T-cell (primary cell): Measurements from ENCODE around the gene MEST. TPM values are rescaled to one million over a fixed set of nuclear protein-coding genes. Genes with fewer than 3 reads are reported as not detected.

ENCODE experiments used
- ATAC-seq, 4 experiments: fragments of 200-7000 bp in 3 of 4; fragments of 150-1000 bp in 1 of 4; cut with Tn5 transposase; replicated peaks in 1 of 4; 1 replicate in 3 of 4; 2 replicates in 1 of 4; pipeline ENCODE4 v1.10.0; 2021; ENCODE audit warnings: moderate library complexity in 3 of 4, mild to moderate bottlenecking in 2 of 4, moderate number of reproducible peaks in 1 of 4
- CTCF ChIA-PET, 2 donors: fragments of 300-600 bp; sonication (Branson Sonifier 250); formaldehyde crosslinking; loops; one replicate each; lab custom pipeline; 2022; ENCODE audit warnings: antibody characterized with exemption in 2 of 2; lab: Charles Lee
- POLR2A ChIA-PET, 2 donors: fragments of 300-600 bp; sonication (Branson Sonifier 250); formaldehyde crosslinking; loops; one replicate each; lab custom pipeline; 2022; ENCODE audit warnings: antibody characterized with exemption in 2 of 2; lab: Charles Lee
- DNase-seq, 35 experiments: peaks; one replicate each; pipeline versions ENCODE4 v3.0.0 to v3.0.0-alpha.2; 2013 to 2023
- H3K27ac ChIP-seq: one replicate; pipeline ENCODE4 v1.5.1; 2013; ENCODE audit warnings: low read length
- H3K27me3 ChIP-seq, 2 experiments: replicated peaks in 1 of 2; 1 replicate in 1 of 2; 2 replicates in 1 of 2; pipeline versions ENCODE4 v1.6.1 to v1.7.0; 2013; ENCODE audit warnings: low read length in 1 of 2, mixed read lengths in 1 of 2; ENCODE audit not compliant: control insufficient read depth in 2 of 2, insufficient read depth in 2 of 2; ENCODE audit errors: extremely low read depth in 1 of 2
- H3K36me3 ChIP-seq, 2 donors: 1 replicate in 1 of 2; 2 replicates in 1 of 2; pipeline versions ENCODE4 v1.6.1 to v1.7.0; 2013; ENCODE audit warnings: low read length in 1 of 2; ENCODE audit not compliant: control insufficient read depth in 2 of 2, insufficient read depth in 1 of 2; ENCODE audit errors: extremely low read depth in 1 of 2
- H3K4me1 ChIP-seq, 2 experiments: 1 replicate in 1 of 2; 2 replicates in 1 of 2; pipeline versions ENCODE4 v1.6.1 to v1.7.0; 2013; ENCODE audit warnings: low read length in 2 of 2, mixed read lengths in 1 of 2; ENCODE audit not compliant: insufficient read depth in 2 of 2, control insufficient read depth in 1 of 2; ENCODE audit errors: extremely low read depth in 1 of 2
- H3K4me3 ChIP-seq, 2 donors: 1 replicate in 1 of 2; 2 replicates in 1 of 2; pipeline versions ENCODE4 v1.5.1 to v1.7.0; 2013; ENCODE audit warnings: mild to moderate bottlenecking in 2 of 2, low read length in 1 of 2, moderate library complexity in 1 of 2; ENCODE audit not compliant: control insufficient read depth in 1 of 2; ENCODE audit errors: extremely low read depth in 1 of 2
- H3K9me3 ChIP-seq: 2 replicates; pipeline ENCODE4 v1.7.0; 2013
- H3K27ac Mint-ChIP-seq, 2 donors: one replicate each; pipeline ENCODE4 v1.8.0; 2020 to 2021; ENCODE audit warnings: mild to moderate bottlenecking in 2 of 2, mixed read lengths in 2 of 2
- H3K27me3 Mint-ChIP-seq, 2 donors: one replicate each; pipeline ENCODE4 v1.8.0; 2021 to 2022; ENCODE audit warnings: mixed read lengths in 2 of 2
- H3K36me3 Mint-ChIP-seq: one replicate; pipeline ENCODE4 v1.8.0; 2021; ENCODE audit warnings: mixed read lengths
- H3K4me1 Mint-ChIP-seq, 3 donors: one replicate each; pipeline ENCODE4 v1.8.0; 2020 to 2022; ENCODE audit warnings: mixed read lengths in 3 of 3, mild to moderate bottlenecking in 1 of 3
- H3K4me3 Mint-ChIP-seq, 3 donors: one replicate each; pipeline ENCODE4 v1.8.0; 2020 to 2022; ENCODE audit warnings: mild to moderate bottlenecking in 3 of 3, mixed read lengths in 3 of 3, moderate library complexity in 3 of 3
- H3K9me3 Mint-ChIP-seq, 3 donors: one replicate each; pipeline ENCODE4 v1.8.0; 2020 to 2022; ENCODE audit warnings: mixed read lengths in 3 of 3
- WGBS: methylation state at CpG from one replicate; pipeline ENCODE4 v1.1.5; 2013; ENCODE audit warnings: missing lambda C conversion rate; ENCODE audit not compliant: insufficient coverage; 5-methylcytosine and 5-hydroxymethylcytosine counted together
- total RNA-seq, 35 experiments: library from RNA in 6 of 35; stranded (reverse) in 6 of 35; fragments of 120-200 nt in 1 of 35; gene quantifications; one replicate each; pipeline versions ENCODE4 v1.2.1 to v1.2.4 and lab custom pipeline; 2013 to 2026

The MEST gene
- total RNA-seq, 5 donors from 2014 or later (not counting 1 experiment from before 2014, with no cell fraction given): 3.1 to 8.2 (median 5.6) TPM

- CTCF ChIA-PET: interaction anchor here (0.5 to 0.8 kb wide), 3 partner anchors 38 to 350 kb away, joined by 3 read pairs; no protein-coding TSS in a partner anchor
- Mint-ChIP-seq H3K9me3 (no peaks in the 10 kb centered on the region), H3K27ac (no peak overlapping the region), H3K36me3 (no peaks in the 10 kb centered on the region), H3K4me3 (peak overlapping the region in 1 of 3 donors; percentile 90), H3K27me3 (peaks cover 29 to 74% of the 10 kb centered on the region in 2 donors), H3K4me1 (peaks cover 35 to 37% (median 36%) of the 10 kb centered on the region in 3 donors)
- H3K9me3 ChIP-seq: no peaks in the 10 kb centered on the region
- H3K36me3 ChIP-seq: no peaks in the 10 kb centered on the region
- no peak overlapping the region for H3K4me3 ChIP-seq
- ATAC-seq: no peak
- WGBS: no CpG with 5 or more reads among the region's 7 CpGs
- peaks cover 0 to 48% of the 10 kb centered on the region in 2 experiments for H3K27me3 ChIP-seq
- POLR2A ChIA-PET: no interaction called here
- peaks cover 5 to 40% of the 10 kb centered on the region in 2 experiments for H3K4me1 ChIP-seq
- H3K27ac ChIP-seq: no peak overlapping the region
- DNase-seq: no peak
Observed at GRCh38 chr7:130488392-130489139, 3.3 kb upstream of the MEST start.

GRCh38 chr7:130489140-130489983 lies 2.5 kb upstream of the MEST start:
- ATAC-seq: no peak
- H3K27ac Mint-ChIP-seq: no peak overlapping the region
- no peak overlapping the region for H3K4me3 Mint-ChIP-seq
- no peaks in the 10 kb centered on the region for H3K9me3 Mint-ChIP-seq
- DNase-seq: no peak
- 92% methylated on average over 4 of the region's 10 CpGs for WGBS
- H3K4me1 Mint-ChIP-seq: peaks cover 35 to 41% (median 36%) of the 10 kb centered on the region in 3 donors
- peaks cover 27 to 73% of the 10 kb centered on the region in 2 donors for H3K27me3 Mint-ChIP-seq
- no peaks in the 10 kb centered on the region for H3K36me3 ChIP-seq
- ChIA-PET POLR2A (no interaction called here), CTCF (interaction anchor here (0.5 to 0.8 kb wide), 2 partner anchors 39 to 140 kb away, joined by 3 read pairs; no protein-coding TSS in a partner anchor)
- no peaks in the 10 kb centered on the region for H3K9me3 ChIP-seq
- no peak overlapping the region for H3K27ac ChIP-seq
- peaks cover 0 to 46% of the 10 kb centered on the region in 2 experiments for H3K27me3 ChIP-seq
- no peak overlapping the region for H3K4me3 ChIP-seq
- no peaks in the 10 kb centered on the region for H3K36me3 Mint-ChIP-seq
- peaks cover 5 to 40% of the 10 kb centered on the region in 2 experiments for H3K4me1 ChIP-seq

GRCh38 chr7:130490311-130490791 lies 1.5 kb upstream of the MEST start:
- 83% methylated on average over 15 of the region's 21 CpGs for WGBS
- peak overlapping the region in 1 of 3 donors; percentile 80 for H3K4me3 Mint-ChIP-seq
- Histone ChIP-seq H3K36me3 (no peaks in the 10 kb centered on the region), H3K27me3 (peaks cover 0 to 46% of the 10 kb centered on the region in 2 experiments), H3K9me3 (no peaks in the 10 kb centered on the region), H3K27ac (no peak overlapping the region), H3K4me3 (no peak overlapping the region), H3K4me1 (peaks cover 5 to 40% of the 10 kb centered on the region in 2 experiments)
- H3K36me3 Mint-ChIP-seq: no peaks in the 10 kb centered on the region
- peaks cover 27 to 38% (median 32%) of the 10 kb centered on the region in 3 donors for H3K4me1 Mint-ChIP-seq
- DNase-seq (no peak), ATAC-seq (no peak)
- no peaks in the 10 kb centered on the region for H3K9me3 Mint-ChIP-seq
- CTCF ChIA-PET: no interaction called here
- peaks cover 22 to 69% of the 10 kb centered on the region in 2 donors for H3K27me3 Mint-ChIP-seq
- POLR2A ChIA-PET: no interaction called here
- no peak overlapping the region for H3K27ac Mint-ChIP-seq

GRCh38 chr7:130490888-130491804 lies 739 bp upstream of the MEST start:
- H3K4me3 ChIP-seq: peak overlapping the region; percentile 12 to 80
- ChIA-PET POLR2A (interaction anchor here in 1 of 2 donors (0.5 kb wide), 1 partner anchor 29 kb away, joined by 3 read pairs; no protein-coding TSS in a partner anchor), CTCF (interaction anchor here in 1 of 2 donors (0.6 kb wide), 1 partner anchor 267 kb away, joined by 3 read pairs; no protein-coding TSS in a partner anchor)
- peak in 28 of 35 experiments; percentile 8 to 59 (median 30) for DNase-seq
- H3K36me3 ChIP-seq: no peaks in the 10 kb centered on the region
- H3K27me3 ChIP-seq: peaks cover 0 to 40% of the 10 kb centered on the region in 2 experiments
- H3K9me3 Mint-ChIP-seq: no peaks in the 10 kb centered on the region
- WGBS: 37% methylated on average over 55 of the region's 62 CpGs
- H3K4me3 Mint-ChIP-seq: peak overlapping the region; percentile 58 to 80 (median 70)
- no peak overlapping the region for H3K27ac Mint-ChIP-seq
- ATAC-seq: peak; percentile 36 to 51 (median 46)
- no peaks in the 10 kb centered on the region for H3K9me3 ChIP-seq
- peaks cover 5 to 33% of the 10 kb centered on the region in 2 experiments for H3K4me1 ChIP-seq
- H3K36me3 Mint-ChIP-seq: no peaks in the 10 kb centered on the region
- no peak overlapping the region for H3K27ac ChIP-seq
- peaks cover 21 to 62% of the 10 kb centered on the region in 2 donors for H3K27me3 Mint-ChIP-seq
- H3K4me1 Mint-ChIP-seq: peaks cover 19 to 30% (median 24%) of the 10 kb centered on the region in 3 donors

- peaks cover 2% of the 10 kb centered on the region for H3K36me3 Mint-ChIP-seq
- ChIA-PET POLR2A (no interaction called here), CTCF (no interaction called here)
- no peak overlapping the region for H3K27ac Mint-ChIP-seq
- H3K4me3 ChIP-seq: peak overlapping the region in 1 of 2 donors; percentile 64
- H3K9me3 ChIP-seq: no peaks in the 10 kb centered on the region
- peak overlapping the region; percentile 39 to 80 (median 67) for H3K4me3 Mint-ChIP-seq
- peaks cover 8 to 22% (median 16%) of the 10 kb centered on the region in 3 donors for H3K4me1 Mint-ChIP-seq
- peaks cover 2 to 24% of the 10 kb centered on the region in 2 experiments for H3K4me1 ChIP-seq
- H3K9me3 Mint-ChIP-seq: no peaks in the 10 kb centered on the region
- no peak overlapping the region for H3K27ac ChIP-seq
- ATAC-seq (no peak), DNase-seq (peak in 2 of 35 experiments; percentile 13 to 16)
- peaks cover 0 to 32% of the 10 kb centered on the region in 2 experiments for H3K27me3 ChIP-seq
- H3K27me3 Mint-ChIP-seq: peaks cover 21 to 53% of the 10 kb centered on the region in 2 donors
- WGBS: 51% methylated on average over 49 of the region's 50 CpGs
- no peaks in the 10 kb centered on the region for H3K36me3 ChIP-seq
Observed at GRCh38 chr7:130492523-130493274, 814 bp downstream of the MEST start.
